Fibroblast of the conjunctiva (primary cell): ENCODE measurements around the gene SCARF2.
"Not testable (repeated sequence)": the region's sequence is repeated elsewhere in the genome, so short reads cannot be mapped to it uniquely, and the experiment has no call there.

Experiments
- DNase-seq: peaks from one replicate; pipeline ENCODE4 v3.0.0-alpha.2; 2010; ENCODE audit warnings: low read depth

Gene SCARF2

GRCh38 chr22:20406686-20407408 lies 30.8 kb downstream of the SCARF2 start:
- DNase-seq = no peak

GRCh38 chr22:20405931-20406685 lies 31.5 kb downstream of the SCARF2 start:
- DNase-seq = no peak

GRCh38 chr22:20405291-20405930 lies 32.2 kb downstream of the SCARF2 start:
- no peak for DNase-seq

GRCh38 chr22:20404881-20405280 lies 32.7 kb downstream of the SCARF2 start:
- DNase-seq = no peak

- no peak for DNase-seq
These were observed 33.9 kb downstream of the SCARF2 start for GRCh38 chr22:20403779-20404140.

GRCh38 chr22:20402960-20403778 lies 34.5 kb downstream of the SCARF2 start:
- no peak for DNase-seq

- no peak for DNase-seq
These were observed 36.1 kb downstream of the SCARF2 start for GRCh38 chr22:20401376-20402014.

- DNase-seq = no peak
These were observed 36.8 kb downstream of the SCARF2 start for GRCh38 chr22:20400606-20401375.

GRCh38 chr22:20399866-20400605 lies 37.6 kb downstream of the SCARF2 start:
- DNase-seq = no peak

GRCh38 chr22:20398420-20398819 lies 39.2 kb downstream of the SCARF2 start:
- DNase-seq = no peak

- DNase-seq = no peak
These were observed 40.1 kb downstream of the SCARF2 start for GRCh38 chr22:20397498-20397897.

GRCh38 chr22:20396639-20397038 lies 41.0 kb downstream of the SCARF2 start:
- DNase-seq = no peak

- DNase-seq = no peak
These were observed 41.7 kb downstream of the SCARF2 start for GRCh38 chr22:20395907-20396287.

GRCh38 chr22:20395181-20395906 lies 42.3 kb downstream of the SCARF2 start:
- no peak for DNase-seq

- peak; percentile 75 for DNase-seq
These were observed 43.7 kb downstream of the SCARF2 start, which contains the start of gene ZNF74 for GRCh38 chr22:20393705-20394476. Gene ZNF74, plus strand, starts transcription at chr22:20394151. Its CDS starts 478 bp downstream, at chr22:20394629.

GRCh38 chr22:20392983-20393704 lies 44.5 kb downstream of the SCARF2 start:
- no peak for DNase-seq

- not testable (repeated sequence) for DNase-seq
These were observed 45.2 kb downstream of the SCARF2 start for GRCh38 chr22:20392365-20392881.

- DNase-seq = no peak
These were observed 46.4 kb downstream of the SCARF2 start for GRCh38 chr22:20391222-20391621.
